HepG2 (cell line): Measurements from ENCODE around the gene UNC5CL. TPM values are rescaled to one million over a fixed set of nuclear protein-coding genes. Genes with fewer than 3 reads are reported as not detected.

Experiments
- ASH2L ChIP-seq: fragments of 300-600, 200-600 bp; sonication (generic); IDR thresholded peaks from 2 replicates; pipeline ENCODE4 v1.7.0; 2017; ENCODE audit warnings: low read depth, mild to moderate bottlenecking, moderate library complexity, mixed read lengths, low read length; ENCODE audit not compliant: insufficient read length
- CEBPG ChIP-seq: IDR thresholded peaks from 2 replicates; pipeline ENCODE4 v1.6.1; 2016
- FOXC1 ChIP-seq: sonication (generic); formaldehyde crosslinking; IDR thresholded peaks from 2 replicates; pipeline ENCODE4 v1.8.0; 2022; ENCODE audit warnings: mild to moderate bottlenecking, missing genetic modification reagents, borderline replicate concordance
- HNRNPLL ChIP-seq: fragments of 200-400 bp; formaldehyde crosslinking; IDR thresholded peaks from 2 replicates; pipeline ENCODE4 v1.6.1; 2017; ENCODE audit warnings: mild to moderate bottlenecking, low read depth, low read length; ENCODE audit not compliant: poor library complexity, severe bottlenecking
- HOXA5 ChIP-seq: sonication (generic); formaldehyde crosslinking; IDR thresholded peaks from 2 replicates; pipeline ENCODE4 v1.4.0; 2020; ENCODE audit warnings: missing genetic modification reagents
- KLF16 ChIP-seq, 2 experiments: sonication (generic) in 1 of 2; formaldehyde crosslinking in 1 of 2; IDR thresholded peaks; 2 replicates each; pipeline versions ENCODE4 v1.6.1 to v1.8.0; 2016 to 2023; ENCODE audit warnings: missing genetic modification reagents in 2 of 2, missing compliant biosample characterization in 1 of 2
- RCOR2 ChIP-seq: IDR thresholded peaks from 2 replicates; pipeline ENCODE4 v1.6.1; 2016; ENCODE audit warnings: missing biosample characterization, missing genetic modification reagents
- TAF1 ChIP-seq: sonication (generic); formaldehyde crosslinking; IDR thresholded peaks from 2 replicates; pipeline ENCODE4 v1.4.0; 2020; ENCODE audit warnings: missing genetic modification reagents
- TARDBP ChIP-seq: sonication (generic); formaldehyde crosslinking; IDR thresholded peaks from 2 replicates; pipeline ENCODE4 v1.8.0; 2022; ENCODE audit warnings: mild to moderate bottlenecking, missing genetic modification reagents
- THAP7 ChIP-seq: sonication (generic); formaldehyde crosslinking; IDR thresholded peaks from 2 replicates; pipeline ENCODE4 v1.8.1; 2023; ENCODE audit warnings: mild to moderate bottlenecking, missing genetic modification reagents
- USF2 ChIP-seq, 2 experiments: sonication (generic) in 1 of 2; formaldehyde crosslinking in 1 of 2; IDR thresholded peaks; 2 replicates each; pipeline versions ENCODE4 v1.5.1 to v1.6.1; 2011 to 2020; ENCODE audit warnings: borderline replicate concordance in 1 of 2, low read depth in 1 of 2, low read length in 1 of 2, mild to moderate bottlenecking in 1 of 2, missing genetic modification reagents in 1 of 2, moderate library complexity in 1 of 2
- ZNF10 ChIP-seq: sonication (generic); formaldehyde crosslinking; IDR thresholded peaks from 2 replicates; pipeline ENCODE4 v1.4.0; 2020; ENCODE audit warnings: mild to moderate bottlenecking, low read depth, missing genetic modification reagents, borderline replicate concordance
- ZNF121 ChIP-seq: sonication (generic); formaldehyde crosslinking; IDR thresholded peaks from 2 replicates; pipeline ENCODE4 v1.5.0; 2020; ENCODE audit warnings: mild to moderate bottlenecking, missing genetic modification reagents
- ZNF589 ChIP-seq: sonication (generic); formaldehyde crosslinking; conservative IDR thresholded peaks from 2 replicates; pipeline ENCODE4 v1.8.0; 2022; ENCODE audit warnings: mild to moderate bottlenecking, moderate library complexity, missing genetic modification reagents
- ZNF598 ChIP-seq: sonication (generic); formaldehyde crosslinking; IDR thresholded peaks from 2 replicates; pipeline ENCODE4 v1.5.1; 2020; ENCODE audit warnings: mild to moderate bottlenecking, missing genetic modification reagents, borderline replicate concordance
- polyA plus RNA-seq, 8 experiments: library from polyadenylated mRNA; depleted of rRNA in 3 of 8; stranded (reverse) in 7 of 8; unstranded in 1 of 8; fragments of >200 nt; fragmentation: Illumina TruSeq in 4 of 8; extraction: Trizol in 4 of 8; gene quantifications; 2 replicates each; pipeline versions ENCODE4 v1.2.1 to v1.2.3, GENCODE V29; 2011 to 2016; ENCODE audit warnings: low read depth in 4 of 8, missing spikeins in 1 of 8, mixed read lengths in 1 of 8; ENCODE audit not compliant: insufficient read depth in 1 of 8
- total RNA-seq, 5 experiments: library from RNA; depleted of rRNA; stranded (reverse); fragments of >200 nt; fragmentation: Illumina TruSeq; extraction: Trizol; gene quantifications; 2 replicates each; pipeline ENCODE4 v1.2.3, GENCODE V29; 2016; ENCODE audit warnings: low read depth in 1 of 5
- TF ChIP-seq, protein P1 (sequence below): sonication (generic); formaldehyde crosslinking; IDR thresholded peaks from 2 replicates; pipeline ENCODE4 v1.4.0; 2020; ENCODE audit warnings: missing genetic modification reagents, borderline replicate concordance
- TF ChIP-seq, protein P2 (sequence below): sonication (generic); formaldehyde crosslinking; IDR thresholded peaks from 2 replicates; pipeline ENCODE4 v1.5.1; 2020; ENCODE audit warnings: missing genetic modification reagents, mild to moderate bottlenecking, borderline replicate concordance
- TF ChIP-seq, protein P3 (sequence below): sonication (generic); formaldehyde crosslinking; IDR thresholded peaks from 2 replicates; pipeline ENCODE4 v1.9.0; 2021; ENCODE audit warnings: missing genetic modification reagents, mild to moderate bottlenecking, borderline replicate concordance

UNC5CL gene
- total and polyA plus RNA-seq, 2 of the 13 experiments (the other 11 are each of a cell fraction or from before 2014, with no cell fraction given): 2.4 to 2.5 TPM

DNA sequence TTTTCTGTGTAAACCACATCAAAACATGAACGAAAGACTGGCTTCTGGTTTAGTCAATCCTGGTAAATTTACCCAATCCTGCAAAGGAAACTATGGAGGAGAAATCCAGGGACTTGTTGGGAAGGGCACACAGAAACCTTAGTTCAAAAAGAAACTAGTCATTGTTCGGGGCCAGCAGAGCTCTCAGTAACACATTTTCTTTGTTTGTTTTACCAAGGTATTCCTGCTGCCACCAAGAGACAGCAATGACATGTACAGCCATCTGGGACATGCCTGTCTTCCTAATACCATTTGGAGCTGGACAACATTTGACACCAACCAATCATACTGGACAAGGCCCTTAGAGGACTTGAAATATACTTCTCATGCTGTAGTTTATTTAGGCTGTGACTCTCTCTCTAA lies 24.9 kb upstream of the UNC5CL start (continued):
- TF ChIP-seq ZNF598: no peak
- TF ChIP-seq KLF16 (CRISPR knock-in tag; IDR thresholded peaks at IDR 0.05): peak in 1 of 2 experiments; percentile 56; a peak in 1 of 4 replicates
- no peak for TF ChIP-seq THAP7 (CRISPR knock-in tag)
- no peak for TF ChIP-seq ZNF589 (CRISPR knock-in tag)
- no peak for TF ChIP-seq FOXC1 (CRISPR knock-in tag)
- TF ChIP-seq HNRNPLL: no peak
- no peak for TF ChIP-seq TAF1 (CRISPR knock-in tag)
- TF ChIP-seq, protein P1, sequence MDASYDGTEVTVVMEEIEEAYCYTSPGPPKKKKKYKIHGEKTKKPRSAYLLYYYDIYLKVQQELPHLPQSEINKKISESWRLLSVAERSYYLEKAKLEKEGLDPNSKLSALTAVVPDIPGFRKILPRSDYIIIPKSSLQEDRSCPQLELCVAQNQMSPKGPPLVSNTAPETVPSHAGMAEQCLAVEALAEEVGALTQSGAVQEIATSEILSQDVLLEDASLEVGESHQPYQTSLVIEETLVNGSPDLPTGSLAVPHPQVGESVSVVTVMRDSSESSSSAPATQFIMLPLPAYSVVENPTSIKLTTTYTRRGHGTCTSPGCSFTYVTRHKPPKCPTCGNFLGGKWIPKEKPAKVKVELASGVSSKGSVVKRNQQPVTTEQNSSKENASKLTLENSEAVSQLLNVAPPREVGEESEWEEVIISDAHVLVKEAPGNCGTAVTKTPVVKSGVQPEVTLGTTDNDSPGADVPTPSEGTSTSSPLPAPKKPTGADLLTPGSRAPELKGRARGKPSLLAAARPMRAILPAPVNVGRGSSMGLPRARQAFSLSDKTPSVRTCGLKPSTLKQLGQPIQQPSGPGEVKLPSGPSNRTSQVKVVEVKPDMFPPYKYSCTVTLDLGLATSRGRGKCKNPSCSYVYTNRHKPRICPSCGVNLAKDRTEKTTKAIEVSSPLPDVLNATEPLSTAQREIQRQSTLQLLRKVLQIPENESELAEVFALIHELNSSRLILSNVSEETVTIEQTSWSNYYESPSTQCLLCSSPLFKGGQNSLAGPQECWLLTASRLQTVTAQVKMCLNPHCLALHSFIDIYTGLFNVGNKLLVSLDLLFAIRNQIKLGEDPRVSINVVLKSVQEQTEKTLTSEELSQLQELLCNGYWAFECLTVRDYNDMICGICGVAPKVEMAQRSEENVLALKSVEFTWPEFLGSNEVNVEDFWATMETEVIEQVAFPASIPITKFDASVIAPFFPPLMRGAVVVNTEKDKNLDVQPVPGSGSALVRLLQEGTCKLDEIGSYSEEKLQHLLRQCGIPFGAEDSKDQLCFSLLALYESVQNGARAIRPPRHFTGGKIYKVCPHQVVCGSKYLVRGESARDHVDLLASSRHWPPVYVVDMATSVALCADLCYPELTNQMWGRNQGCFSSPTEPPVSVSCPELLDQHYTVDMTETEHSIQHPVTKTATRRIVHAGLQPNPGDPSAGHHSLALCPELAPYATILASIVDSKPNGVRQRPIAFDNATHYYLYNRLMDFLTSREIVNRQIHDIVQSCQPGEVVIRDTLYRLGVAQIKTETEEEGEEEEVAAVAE: 0 out of 2 replicates have a peak, but pooled peaks have one; percentile 27
- peak; percentile 17; the same call in 1 of the 2 replicates for TF ChIP-seq HOXA5 (CRISPR knock-in tag)
- 0 out of 2 replicates have a peak, but pooled peaks have one; percentile 10 for TF ChIP-seq ZNF121 (CRISPR knock-in tag)
- TF ChIP-seq ASH2L: peak; percentile 48
- no peak for TF ChIP-seq USF2 (IDR thresholded peaks at IDR 0.05; ENCODE audit: low read depth, low read length)
- TF ChIP-seq USF2 (CRISPR knock-in tag; IDR thresholded peaks at IDR 0.05; ENCODE audit: borderline replicate concordance): no peak
- no peak for TF ChIP-seq ZNF10 (CRISPR knock-in tag)
- TF ChIP-seq CEBPG (CRISPR knock-in tag): peak; percentile 56
- TF ChIP-seq, protein P2, sequence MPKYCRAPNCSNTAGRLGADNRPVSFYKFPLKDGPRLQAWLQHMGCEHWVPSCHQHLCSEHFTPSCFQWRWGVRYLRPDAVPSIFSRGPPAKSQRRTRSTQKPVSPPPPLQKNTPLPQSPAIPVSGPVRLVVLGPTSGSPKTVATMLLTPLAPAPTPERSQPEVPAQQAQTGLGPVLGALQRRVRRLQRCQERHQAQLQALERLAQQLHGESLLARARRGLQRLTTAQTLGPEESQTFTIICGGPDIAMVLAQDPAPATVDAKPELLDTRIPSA (CRISPR knock-in tag): no peak
- TF ChIP-seq RCOR2 (CRISPR knock-in tag): peak; percentile 45; the same call in 1 of the 2 replicates
- TF ChIP-seq TARDBP (CRISPR knock-in tag): no peak
- TF ChIP-seq, protein P3, sequence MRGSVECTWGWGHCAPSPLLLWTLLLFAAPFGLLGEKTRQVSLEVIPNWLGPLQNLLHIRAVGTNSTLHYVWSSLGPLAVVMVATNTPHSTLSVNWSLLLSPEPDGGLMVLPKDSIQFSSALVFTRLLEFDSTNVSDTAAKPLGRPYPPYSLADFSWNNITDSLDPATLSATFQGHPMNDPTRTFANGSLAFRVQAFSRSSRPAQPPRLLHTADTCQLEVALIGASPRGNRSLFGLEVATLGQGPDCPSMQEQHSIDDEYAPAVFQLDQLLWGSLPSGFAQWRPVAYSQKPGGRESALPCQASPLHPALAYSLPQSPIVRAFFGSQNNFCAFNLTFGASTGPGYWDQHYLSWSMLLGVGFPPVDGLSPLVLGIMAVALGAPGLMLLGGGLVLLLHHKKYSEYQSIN: no peak
